Fibroblast of lung (primary cell): ENCODE measurements around the gene RPL29. TPM values are rescaled to one million over a fixed set of nuclear protein-coding genes. Genes with fewer than 3 reads are reported as not detected.
A peak's percentile ranks its signal among the peaks of the same experiment; 100 is the strongest.

Experiments used
- DNase-seq, 2 donors: peaks; one replicate each; pipeline versions ENCODE4 v3.0.0 to v3.0.0-alpha.2; 2010; ENCODE audit warnings: low read depth in 2 of 2
- H2AFZ ChIP-seq: 2 replicates; pipeline ENCODE4 v1.5.1; 2012; ENCODE audit warnings: low read length, control low read depth, inconsistent platforms
- H3K27ac ChIP-seq: 2 replicates; pipeline ENCODE4 v1.5.1; 2011; ENCODE audit warnings: low read length, control low read depth; ENCODE audit not compliant: insufficient read depth
- H3K27me3 ChIP-seq: 2 replicates; pipeline ENCODE4 v1.5.1; 2011; ENCODE audit warnings: mild to moderate bottlenecking, low read length; ENCODE audit not compliant: control insufficient read depth, insufficient read depth
- H3K36me3 ChIP-seq: 2 replicates; pipeline ENCODE4 v1.5.1; 2011; ENCODE audit warnings: low read length; ENCODE audit not compliant: control insufficient read depth, insufficient read depth
- H3K4me1 ChIP-seq: 2 replicates; pipeline ENCODE4 v1.5.1; 2011; ENCODE audit warnings: low read length; ENCODE audit not compliant: control insufficient read depth, insufficient read depth; ENCODE audit errors: extremely low read depth
- H3K4me2 ChIP-seq: 2 replicates; pipeline ENCODE4 v1.5.1; 2011; ENCODE audit warnings: low read length, control low read depth; ENCODE audit not compliant: insufficient read depth; ENCODE audit errors: extremely low read depth
- H3K4me3 ChIP-seq, 4 experiments: fragments of 200-600 bp in 1 of 4; sonication (generic) in 1 of 4; replicated peaks in 1 of 4; 2 replicates each; pipeline ENCODE4 v1.5.1; 2011 to 2016; ENCODE audit warnings: low read length in 4 of 4, low read depth in 3 of 4, mild to moderate bottlenecking in 3 of 4, control low read depth in 2 of 4, inconsistent platforms in 1 of 4, mixed read lengths in 1 of 4; ENCODE audit not compliant: insufficient read depth in 1 of 4; ENCODE audit errors: control extremely low read depth in 1 of 4
- H3K79me2 ChIP-seq: 2 replicates; pipeline ENCODE4 v1.5.1; 2012; ENCODE audit warnings: mild to moderate bottlenecking, low read length, inconsistent platforms; ENCODE audit not compliant: control insufficient read depth, insufficient read depth
- H3K9ac ChIP-seq: 2 replicates; pipeline ENCODE4 v1.5.1; 2011; ENCODE audit warnings: mild to moderate bottlenecking, low read length, control low read depth; ENCODE audit not compliant: insufficient read depth
- H3K9me3 ChIP-seq: 2 replicates; pipeline ENCODE4 v1.5.1; 2012; ENCODE audit warnings: low read depth, low read length; ENCODE audit not compliant: control insufficient read depth, insufficient read depth
- H4K20me1 ChIP-seq: 2 replicates; pipeline ENCODE4 v1.5.1; 2011; ENCODE audit warnings: low read length; ENCODE audit not compliant: control insufficient read depth, insufficient read depth; ENCODE audit errors: extremely low read depth
- CTCF ChIP-seq, 2 donors: IDR thresholded peaks in 1 of 2; conservative IDR thresholded peaks in 1 of 2; 1 replicate in 1 of 2; 2 replicates in 1 of 2; pipeline ENCODE4 v1.5.1; 2011 to 2012; ENCODE audit warnings: low read length in 2 of 2, control low read depth in 1 of 2, inconsistent platforms in 1 of 2, low read depth in 1 of 2, mild to moderate bottlenecking in 1 of 2
- EZH2 ChIP-seq: IDR thresholded peaks from 2 replicates; pipeline ENCODE4 v1.5.1; 2012; ENCODE audit warnings: low read length, control low read depth, mild to moderate bottlenecking; ENCODE audit errors: missing control alignments
- polyA plus RNA-seq, 2 donors: library from polyadenylated mRNA; depleted of rRNA in 1 of 2; stranded (reverse) in 1 of 2; unstranded in 1 of 2; fragments of >200 nt; gene quantifications; 2 replicates each; pipeline ENCODE4 v1.2.1, GENCODE V29; 2011 to 2012; ENCODE audit warnings: missing spikeins in 1 of 2
- total RNA-seq: library from RNA; depleted of rRNA; stranded (reverse); fragments of >200 nt; gene quantifications from 2 replicates; pipeline ENCODE4 v1.2.1, GENCODE V29; 2014

Gene RPL29
- total and polyA plus RNA-seq, 2 donors (not counting 1 experiment from before 2014, with no cell fraction given) = 1,076 to 1,512 TPM

DNA sequence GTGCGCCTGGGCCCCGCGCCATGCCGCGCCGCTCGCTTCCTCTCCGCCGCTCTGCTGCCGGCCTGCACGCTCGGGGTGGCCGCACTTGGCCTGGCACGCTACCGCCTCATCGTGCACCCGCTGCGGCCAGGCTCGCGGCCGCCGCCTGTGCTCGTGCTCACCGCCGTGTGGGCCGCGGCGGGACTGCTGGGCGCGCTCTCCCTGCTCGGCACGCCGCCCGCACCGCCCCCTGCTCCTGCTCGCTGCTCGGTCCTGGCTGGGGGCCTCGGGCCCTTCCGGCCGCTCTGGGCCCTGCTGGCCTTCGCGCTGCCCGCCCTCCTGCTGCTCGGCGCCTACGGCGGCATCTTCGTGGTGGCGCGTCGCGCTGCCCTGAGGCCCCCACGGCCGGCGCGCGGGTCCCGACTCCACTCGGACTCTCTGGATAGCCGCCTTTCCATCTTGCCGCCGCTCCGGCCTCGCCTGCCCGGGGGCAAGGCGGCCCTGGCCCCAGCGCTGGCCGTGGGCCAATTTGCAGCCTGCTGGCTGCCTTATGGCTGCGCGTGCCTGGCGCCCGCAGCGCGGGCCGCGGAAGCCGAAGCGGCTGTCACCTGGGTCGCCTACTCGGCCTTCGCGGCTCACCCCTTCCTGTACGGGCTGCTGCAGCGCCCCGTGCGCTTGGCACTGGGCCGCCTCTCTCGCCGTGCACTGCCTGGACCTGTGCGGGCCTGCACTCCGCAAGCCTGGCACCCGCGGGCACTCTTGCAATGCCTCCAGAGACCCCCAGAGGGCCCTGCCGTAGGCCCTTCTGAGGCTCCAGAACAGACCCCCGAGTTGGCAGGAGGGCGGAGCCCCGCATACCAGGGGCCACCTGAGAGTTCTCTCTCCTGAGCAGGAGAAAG is 39.6 kb downstream of the RPL29 start:
- Histone ChIP-seq H4K20me1 (no peaks in the 10 kb centered on the region), H3K4me3 (peak overlapping the region in 1 of 4 experiments; percentile 17), H3K27ac (no peak overlapping the region), H3K36me3 (peaks cover 11% of the 10 kb centered on the region), H3K9ac (no peak overlapping the region), H3K4me2 (peak overlapping the region; percentile 51), H3K9me3 (no peaks in the 10 kb centered on the region), H3K4me1 (no peaks in the 10 kb centered on the region), H2AFZ (no peak overlapping the region), H3K79me2 (no peaks in the 10 kb centered on the region), H3K27me3 (peaks cover 5% of the 10 kb centered on the region)
- TF ChIP-seq CTCF (conservative IDR thresholded peaks at IDR 0.05 in 1 of 2, IDR thresholded peaks at IDR 0.05 in 1 of 2; ENCODE audit: low read depth in 1 of 2, low read length in 2 of 2) (peak; percentile 23 to 51), EZH2 (no peak)
- DNase-seq = peak; percentile 54 to 69

DNA sequence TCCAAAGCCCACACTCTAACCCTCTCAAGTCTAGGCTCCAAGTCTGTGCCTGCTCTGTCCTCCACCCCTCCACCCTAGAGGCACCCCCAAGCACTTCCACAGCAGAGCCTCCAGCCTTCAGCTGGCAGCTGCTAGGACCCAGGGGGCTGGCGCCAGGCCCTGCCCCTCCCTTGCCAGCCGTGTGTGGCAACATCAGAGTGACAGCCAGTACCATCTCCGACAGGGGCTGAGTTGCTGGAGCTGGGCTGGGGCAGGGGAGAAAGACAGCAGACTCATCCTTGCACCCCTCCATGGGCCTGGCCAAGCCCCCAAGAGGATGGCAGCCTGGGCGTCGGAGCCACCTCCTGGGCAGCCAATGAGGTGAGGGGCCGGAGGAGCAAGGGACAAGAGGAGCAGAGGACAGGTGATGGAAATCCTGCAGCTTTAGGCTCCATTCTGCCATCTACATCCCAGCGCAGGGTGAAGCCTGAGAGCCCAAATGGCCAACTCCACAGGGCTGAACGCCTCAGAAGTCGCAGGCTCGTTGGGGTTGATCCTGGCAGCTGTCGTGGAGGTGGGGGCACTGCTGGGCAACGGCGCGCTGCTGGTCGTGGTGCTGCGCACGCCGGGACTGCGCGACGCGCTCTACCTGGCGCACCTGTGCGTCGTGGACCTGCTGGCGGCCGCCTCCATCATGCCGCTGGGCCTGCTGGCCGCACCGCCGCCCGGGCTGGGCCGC is 40.4 kb downstream of the RPL29 start, which contains the start of gene GPR62:
Gene GPR62 (plus strand): TSS at position 207 of the 718 bp plus-strand sequence. CDS start 272 bp downstream, at position 479.
- Histone ChIP-seq H3K4me2 (peak within 1 kb of the TSS; percentile 51), H3K27me3 (peaks cover 5% of the 10 kb centered on the region), H3K9ac (no peak within 1 kb of the TSS), H3K4me3 (peak within 1 kb of the TSS in 1 of 4 experiments; percentile 17), H2AFZ (no peak within 1 kb of the TSS), H3K27ac (no peak within 1 kb of the TSS), H3K36me3 (peaks cover 9% of the 10 kb centered on the region), H3K79me2 (no peaks in the 10 kb centered on the region), H3K4me1 (no peaks in the 10 kb centered on the region), H3K9me3 (no peaks in the 10 kb centered on the region), H4K20me1 (no peaks in the 10 kb centered on the region)
- DNase-seq = no peak
- TF ChIP-seq CTCF (conservative IDR thresholded peaks at IDR 0.05 in 1 of 2, IDR thresholded peaks at IDR 0.05 in 1 of 2; ENCODE audit: low read depth in 1 of 2, low read length in 2 of 2) = no peak
- TF ChIP-seq EZH2 = no peak

- no peaks in the 10 kb centered on the region for H3K79me2 ChIP-seq
- H3K36me3 ChIP-seq = peaks cover 6% of the 10 kb centered on the region
- no peak for TF ChIP-seq EZH2
- no peak for TF ChIP-seq CTCF (conservative IDR thresholded peaks at IDR 0.05 in 1 of 2, IDR thresholded peaks at IDR 0.05 in 1 of 2; ENCODE audit: low read depth in 1 of 2, low read length in 2 of 2)
- H3K4me3 ChIP-seq = no peak overlapping the region
- no peak overlapping the region for H3K4me2 ChIP-seq
- peaks cover 5% of the 10 kb centered on the region for H3K27me3 ChIP-seq
- no peak overlapping the region for H3K27ac ChIP-seq
- DNase-seq = no peak
- no peaks in the 10 kb centered on the region for H3K9me3 ChIP-seq
- no peaks in the 10 kb centered on the region for H3K4me1 ChIP-seq
- no peak overlapping the region for H3K9ac ChIP-seq
- H2AFZ ChIP-seq = no peak overlapping the region
- no peaks in the 10 kb centered on the region for H4K20me1 ChIP-seq
These were observed 41.0 kb downstream of the RPL29 start for GRCh38 chr3:51954713-51955112.
